Smooth muscle cell (in vitro differentiated cells): Measurements from ENCODE around the gene PRR14L. TPM values are rescaled to one million over a fixed set of nuclear protein-coding genes. Genes with fewer than 3 reads are reported as not detected.

Source experiments
- DNase-seq: peaks from one replicate; lab custom pipeline; 2025; ENCODE audit not compliant: unreplicated experiment; lab: John Stamatoyannopoulos, UW
- H2AFZ ChIP-seq: fragments of 200-600 bp; sonication (generic); 2 replicates; pipeline ENCODE4 v1.6.0; 2016; ENCODE audit warnings: antibody characterized with exemption, low read depth, mild to moderate bottlenecking
- H3F3A ChIP-seq: fragments of 200-600 bp; sonication (generic); 2 replicates; pipeline ENCODE4 v1.6.0; 2017; ENCODE audit warnings: antibody characterized with exemption, low read depth
- H3K27ac ChIP-seq: fragments of 200-600 bp; sonication (generic); 2 replicates; pipeline ENCODE4 v1.5.1; 2016; ENCODE audit warnings: low read depth, mild to moderate bottlenecking
- H3K27me3 ChIP-seq: fragments of 200-600 bp; sonication (generic); 2 replicates; pipeline ENCODE4 v1.6.1; 2016; ENCODE audit warnings: low read depth, mild to moderate bottlenecking
- H3K36me3 ChIP-seq: fragments of 200-600 bp; sonication (generic); 2 replicates; pipeline ENCODE4 v1.5.1; 2016; ENCODE audit warnings: low read depth
- H3K4me1 ChIP-seq: fragments of 200-600 bp; sonication (generic); 2 replicates; pipeline ENCODE4 v1.5.1; 2016; ENCODE audit warnings: low read depth
- H3K4me2 ChIP-seq: fragments of 200-600 bp; sonication (generic); 2 replicates; pipeline ENCODE4 v1.6.0; 2016; ENCODE audit warnings: mild to moderate bottlenecking
- H3K4me3 ChIP-seq: fragments of 200-600 bp; sonication (generic); 2 replicates; pipeline ENCODE4 v1.5.1; 2016; ENCODE audit warnings: mild to moderate bottlenecking
- H3K79me2 ChIP-seq: fragments of 200-600 bp; sonication (generic); 2 replicates; pipeline ENCODE4 v1.6.0; 2016; ENCODE audit warnings: low read depth, mild to moderate bottlenecking
- H3K9ac ChIP-seq: fragments of 200-600 bp; sonication (generic); 2 replicates; pipeline ENCODE4 v1.6.0; 2016; ENCODE audit warnings: low read depth
- H3K9me3 ChIP-seq: fragments of 200-600 bp; sonication (generic); replicated peaks from 2 replicates; pipeline ENCODE4 v1.5.1; 2016; ENCODE audit warnings: low read depth
- H4K20me1 ChIP-seq: fragments of 200-600 bp; sonication (generic); 2 replicates; pipeline ENCODE4 v1.6.0; 2016; ENCODE audit warnings: low read depth
- CTCF ChIP-seq: fragments of 200-600 bp; sonication (generic); IDR thresholded peaks from 2 replicates; pipeline ENCODE4 v1.5.1; 2017; ENCODE audit warnings: borderline replicate concordance, mild to moderate bottlenecking, antibody characterized with exemption; ENCODE audit not compliant: insufficient read depth, poor library complexity, severe bottlenecking
- WGBS: methylation state at CpG from one replicate; pipeline ENCODE4 v1.1.7; 2016; ENCODE audit warnings: low lambda C conversion rate; 5-methylcytosine and 5-hydroxymethylcytosine counted together
- polyA plus RNA-seq: library from polyadenylated mRNA; unstranded; fragments of >200 nt; fragmentation: Nextera tagmentation; extraction: Ambion mirVana; gene quantifications from 2 replicates; pipeline ENCODE4 v1.2.1, GENCODE V29; 2016
- total RNA-seq: library from RNA; depleted of rRNA; stranded (reverse); fragments of >200 nt; gene quantifications from 2 replicates; pipeline ENCODE4 v1.2.3, GENCODE V29; 2014

The PRR14L gene
- total and polyA plus RNA-seq, 2 experiments from 2014 or later = 9.2 to 20.6 TPM

GRCh38 chr22:31732089-31732829, 17.7 kb downstream of the PRR14L start:
- 97% methylated on average over 2 of the region's 2 CpGs for WGBS
- H3K4me2 ChIP-seq = no peak overlapping the region
- H3K79me2 ChIP-seq = peaks cover 68% of the 10 kb centered on the region

GRCh38 chr22:31730344-31730711, 19.6 kb downstream of the PRR14L start:
- WGBS = 93% methylated on average over 8 of the region's 8 CpGs
- no peak for DNase-seq
- Histone ChIP-seq H3K4me1 (no peaks in the 10 kb centered on the region), H3K27me3 (no peaks in the 10 kb centered on the region), H3K9me3 (no peaks in the 10 kb centered on the region), H3K4me2 (no peak overlapping the region), H3K79me2 (peaks cover 66% of the 10 kb centered on the region), H3K27ac (no peak overlapping the region), H4K20me1 (peaks cover 92% of the 10 kb centered on the region), H3F3A (no peaks in the 10 kb centered on the region), H3K36me3 (no peaks in the 10 kb centered on the region), H2AFZ (no peak overlapping the region), H3K9ac (no peak overlapping the region), H3K4me3 (no peak overlapping the region)
- no peak for TF ChIP-seq CTCF

More at GRCh38 chr22:31732089-31732829, 17.7 kb downstream of the PRR14L start:
- no peak for DNase-seq
- no peaks in the 10 kb centered on the region for H3K4me1 ChIP-seq
- no peak overlapping the region for H2AFZ ChIP-seq
- peaks cover 90% of the 10 kb centered on the region for H4K20me1 ChIP-seq
- H3K36me3 ChIP-seq = no peaks in the 10 kb centered on the region
- no peak overlapping the region for H3K27ac ChIP-seq
- no peak for TF ChIP-seq CTCF
- no peak overlapping the region for H3K9ac ChIP-seq
- H3K4me3 ChIP-seq = no peak overlapping the region
- H3K27me3 ChIP-seq = no peaks in the 10 kb centered on the region
- H3K9me3 ChIP-seq = no peaks in the 10 kb centered on the region
- H3F3A ChIP-seq = no peaks in the 10 kb centered on the region

GRCh38 chr22:31728857-31729256, 21.1 kb downstream of the PRR14L start:
- H3K9me3 ChIP-seq = no peaks in the 10 kb centered on the region
- H3K27me3 ChIP-seq = no peaks in the 10 kb centered on the region
- H4K20me1 ChIP-seq = peaks cover 83% of the 10 kb centered on the region
- H3K4me3 ChIP-seq = no peak overlapping the region
- H3K36me3 ChIP-seq = peaks cover 10% of the 10 kb centered on the region
- no peaks in the 10 kb centered on the region for H3K4me1 ChIP-seq
- no peaks in the 10 kb centered on the region for H3F3A ChIP-seq
- DNase-seq = no peak
- TF ChIP-seq CTCF = no peak
- H3K79me2 ChIP-seq = peaks cover 55% of the 10 kb centered on the region
- H3K4me2 ChIP-seq = no peak overlapping the region
- H3K9ac ChIP-seq = no peak overlapping the region
- H3K27ac ChIP-seq = no peak overlapping the region
- no peak overlapping the region for H2AFZ ChIP-seq
- 96% methylated on average over 4 of the region's 4 CpGs for WGBS

GRCh38 chr22:31726692-31727091, 23.2 kb downstream of the PRR14L start:
- TF ChIP-seq CTCF = no peak
- WGBS = 92% methylated on average over 3 of the region's 3 CpGs

More at GRCh38 chr22:31726692-31727091, 23.2 kb downstream of the PRR14L start:
- H3K9me3 ChIP-seq = no peaks in the 10 kb centered on the region
- H3K4me2 ChIP-seq = no peak overlapping the region
- no peak overlapping the region for H3K9ac ChIP-seq
- no peaks in the 10 kb centered on the region for H3K4me1 ChIP-seq
- peaks cover 10% of the 10 kb centered on the region for H3K36me3 ChIP-seq
- H2AFZ ChIP-seq = no peak overlapping the region
- H3K27ac ChIP-seq = no peak overlapping the region
- H3K27me3 ChIP-seq = no peaks in the 10 kb centered on the region
- peaks cover 75% of the 10 kb centered on the region for H4K20me1 ChIP-seq
- no peak for DNase-seq
- no peak overlapping the region for H3K4me3 ChIP-seq
- peaks cover 41% of the 10 kb centered on the region for H3K79me2 ChIP-seq
- no peaks in the 10 kb centered on the region for H3F3A ChIP-seq
